ENCODE measurements around the gene ARHGEF16. TPM values are rescaled to one million over a fixed set of nuclear protein-coding genes. Genes with fewer than 3 reads are reported as not detected.
A peak's percentile ranks its signal among the peaks of the same experiment; 100 is the strongest.

The ARHGEF16 gene
- total RNA-seq, 2 donors from 2014 or later: 0.29 to 0.32 TPM

DNA sequence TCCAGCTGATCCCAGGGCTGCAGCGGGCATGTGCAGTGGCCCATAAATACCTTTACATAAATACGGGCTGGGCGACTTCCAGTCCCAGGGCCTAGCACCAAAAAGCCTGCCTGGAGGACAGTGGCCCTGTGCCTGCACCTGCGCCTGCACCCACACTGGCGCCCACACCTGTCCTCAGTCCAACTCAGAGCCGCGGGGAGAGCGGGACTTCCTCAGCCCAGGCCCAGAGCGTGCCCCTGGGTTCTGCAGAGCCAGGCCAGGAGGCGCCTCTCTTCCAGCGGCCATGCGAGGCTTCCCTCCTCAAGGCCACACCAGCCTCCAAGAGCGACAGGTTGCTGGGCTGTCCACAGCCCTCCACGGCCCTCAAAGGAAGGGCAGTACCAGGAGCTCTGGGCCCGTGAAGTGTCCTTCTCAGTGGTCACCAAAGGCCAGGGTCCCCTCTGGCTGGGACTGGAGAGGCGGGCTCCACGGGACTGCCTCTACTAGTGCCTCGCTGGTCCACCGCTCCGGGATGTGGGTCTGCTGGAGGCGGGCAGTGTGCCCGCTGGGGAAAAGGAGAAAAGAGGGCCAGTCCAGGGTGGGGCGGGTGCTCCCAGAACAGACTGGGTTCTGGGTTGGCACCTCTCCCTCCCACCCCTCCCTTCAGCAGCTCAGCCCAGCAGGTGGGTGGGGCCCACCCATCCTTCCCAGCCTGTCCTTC lies 35.7 kb downstream of the ARHGEF16 start:
- DNase-seq (ENCODE audit: low spot score): no peak
- intact Hi-C loops (cut with DNase I): loop anchor here in 1 of 2 donors (2.0 to 10.0 kb wide), 2 partner anchors 75 to 133 kb away; no protein-coding TSS in a partner anchor

DNA sequence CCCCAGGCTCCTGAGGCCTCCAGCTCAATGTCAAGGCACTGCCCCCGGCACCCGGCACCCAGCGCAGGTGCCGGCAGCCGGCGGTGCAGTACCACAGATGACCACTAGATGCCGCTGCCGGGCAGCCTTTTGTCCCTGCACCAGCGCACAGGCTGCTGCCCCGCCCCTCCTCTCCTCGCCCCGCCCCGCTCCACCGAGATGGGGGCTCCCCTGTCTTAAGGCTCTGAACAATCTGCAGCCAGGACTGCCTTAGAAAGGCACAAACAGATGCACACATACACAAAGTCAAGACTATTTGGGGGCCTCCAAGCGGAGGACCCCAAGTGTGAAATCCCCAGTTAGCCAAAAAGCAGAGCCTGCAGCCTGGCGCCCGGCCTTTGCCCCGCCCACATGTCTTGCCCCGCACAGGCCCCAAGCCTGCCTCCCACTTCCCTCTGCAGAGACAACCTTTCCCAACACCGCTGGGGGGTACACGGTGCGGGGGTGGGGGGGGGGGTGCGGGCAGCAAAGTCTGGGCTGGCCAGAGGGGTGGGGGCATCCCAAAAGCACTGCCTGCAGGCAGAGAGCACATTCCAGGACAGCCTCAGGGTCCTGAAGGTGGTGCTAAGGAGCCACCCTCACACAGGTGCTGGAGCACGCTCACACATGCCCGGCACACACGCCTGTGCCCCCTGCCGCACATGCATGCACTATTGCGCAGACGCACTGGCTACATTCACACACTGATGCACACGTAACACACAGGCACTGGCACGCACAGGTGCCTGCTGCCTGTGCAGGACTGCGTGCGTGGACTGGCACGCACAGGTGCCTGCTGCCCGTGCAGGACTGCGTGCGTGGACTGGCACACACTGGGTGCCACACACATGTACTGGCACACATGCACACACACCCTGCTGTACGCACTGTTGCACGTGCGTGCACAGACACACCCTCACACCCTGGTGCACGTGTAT lies 37.1 kb downstream of the ARHGEF16 start:
- intact Hi-C loops (cut with DNase I): loop anchor here (2.0 to 10.0 kb wide), 3 partner anchors 73 to 131 kb away; no protein-coding TSS in a partner anchor
- peak; percentile 93 for DNase-seq (ENCODE audit: low spot score)

DNA sequence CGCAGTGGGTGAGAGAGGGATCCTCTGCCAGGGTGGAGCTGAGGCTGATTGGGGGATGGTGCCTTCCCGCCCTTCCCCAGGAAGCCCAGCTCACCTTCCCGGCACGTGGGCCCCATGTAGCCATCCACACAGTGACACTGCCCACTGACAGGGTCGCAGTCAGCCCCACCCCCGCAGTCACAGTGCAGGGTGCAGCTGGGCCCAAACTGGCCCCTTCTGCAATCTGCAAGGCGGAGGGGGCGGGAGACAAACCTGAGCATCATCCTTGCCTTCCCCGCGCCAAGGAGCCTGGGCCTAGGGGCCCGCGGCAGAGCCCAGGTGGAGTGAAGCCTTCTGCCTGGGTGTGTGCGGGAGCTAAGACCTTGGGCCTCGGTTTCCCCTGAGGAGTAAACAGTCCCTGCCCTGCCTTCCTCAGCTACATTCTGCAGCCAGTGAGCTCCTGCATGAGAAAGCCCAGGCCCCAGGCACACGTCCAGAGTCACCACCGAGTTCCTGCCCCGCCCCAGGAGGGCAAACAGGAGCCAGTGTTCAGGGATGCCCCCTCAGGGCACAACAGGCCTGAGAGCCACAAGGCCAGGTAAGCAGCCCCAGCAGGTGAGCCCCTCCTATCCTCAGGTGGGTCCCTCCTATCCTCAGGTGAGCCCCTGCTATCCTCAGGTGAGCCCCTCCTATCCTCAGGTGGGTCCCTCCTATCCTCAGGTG lies 38.2 kb downstream of the ARHGEF16 start:
- DNase-seq (ENCODE audit: low spot score): no peak
- intact Hi-C loops (cut with DNase I): loop anchor here (2.0 to 10.0 kb wide), 2 partner anchors 72 to 126 kb away; no protein-coding TSS in a partner anchor

DNA sequence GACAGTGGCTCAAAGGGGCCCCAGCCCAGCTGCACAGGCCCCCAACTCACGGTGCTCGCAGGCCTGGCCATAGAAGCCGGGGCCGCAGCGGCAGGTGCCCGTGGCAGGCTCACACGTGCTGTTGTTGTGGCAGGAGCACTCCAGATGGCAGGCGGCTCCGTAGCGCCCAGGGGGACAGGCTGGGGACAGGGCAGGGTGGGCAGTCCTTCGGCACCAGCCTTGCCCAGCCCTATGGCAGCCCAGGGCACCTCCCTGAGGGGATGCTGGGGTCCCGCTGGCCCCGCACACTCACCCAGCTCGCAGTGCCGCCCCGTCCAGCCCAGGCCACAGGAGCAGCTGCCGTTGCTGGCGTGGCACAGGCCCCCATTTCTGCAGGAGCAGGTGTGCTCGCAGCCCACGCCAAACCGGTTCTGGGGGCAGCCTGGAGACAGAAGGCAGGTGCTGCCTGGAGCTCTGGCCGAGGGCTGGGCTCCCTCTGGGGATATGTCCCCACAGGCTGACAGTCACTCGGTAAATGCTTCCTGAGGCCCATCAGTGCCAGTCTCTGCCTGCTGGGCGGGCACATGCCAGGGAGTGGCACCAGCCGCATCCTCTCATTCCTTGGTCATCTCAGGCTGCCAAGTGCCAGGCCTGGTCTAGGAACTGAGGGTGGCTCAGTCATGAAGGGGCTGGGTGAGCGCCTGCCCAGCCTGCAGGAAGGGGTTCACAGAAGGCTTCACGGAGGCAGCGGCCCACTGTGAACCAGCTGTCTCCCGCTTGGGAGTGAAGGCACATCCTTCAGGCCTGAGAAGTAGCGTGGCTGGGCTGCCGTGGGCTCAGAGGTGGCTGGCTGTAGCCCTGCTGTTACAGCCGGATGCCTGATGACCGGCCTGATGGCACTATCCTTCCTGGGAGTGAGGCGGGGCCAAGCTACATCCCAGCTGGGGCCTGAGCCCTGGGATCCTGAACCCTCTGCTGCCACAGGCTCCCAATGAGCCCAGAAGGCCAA lies 40.1 kb downstream of the ARHGEF16 start:
- DNase-seq (ENCODE audit: low spot score): no peak
- intact Hi-C loops (cut with DNase I): loop anchor here in 1 of 2 donors (10.0 kb wide), 1 partner anchor 70 kb away; no protein-coding TSS in a partner anchor

DNA sequence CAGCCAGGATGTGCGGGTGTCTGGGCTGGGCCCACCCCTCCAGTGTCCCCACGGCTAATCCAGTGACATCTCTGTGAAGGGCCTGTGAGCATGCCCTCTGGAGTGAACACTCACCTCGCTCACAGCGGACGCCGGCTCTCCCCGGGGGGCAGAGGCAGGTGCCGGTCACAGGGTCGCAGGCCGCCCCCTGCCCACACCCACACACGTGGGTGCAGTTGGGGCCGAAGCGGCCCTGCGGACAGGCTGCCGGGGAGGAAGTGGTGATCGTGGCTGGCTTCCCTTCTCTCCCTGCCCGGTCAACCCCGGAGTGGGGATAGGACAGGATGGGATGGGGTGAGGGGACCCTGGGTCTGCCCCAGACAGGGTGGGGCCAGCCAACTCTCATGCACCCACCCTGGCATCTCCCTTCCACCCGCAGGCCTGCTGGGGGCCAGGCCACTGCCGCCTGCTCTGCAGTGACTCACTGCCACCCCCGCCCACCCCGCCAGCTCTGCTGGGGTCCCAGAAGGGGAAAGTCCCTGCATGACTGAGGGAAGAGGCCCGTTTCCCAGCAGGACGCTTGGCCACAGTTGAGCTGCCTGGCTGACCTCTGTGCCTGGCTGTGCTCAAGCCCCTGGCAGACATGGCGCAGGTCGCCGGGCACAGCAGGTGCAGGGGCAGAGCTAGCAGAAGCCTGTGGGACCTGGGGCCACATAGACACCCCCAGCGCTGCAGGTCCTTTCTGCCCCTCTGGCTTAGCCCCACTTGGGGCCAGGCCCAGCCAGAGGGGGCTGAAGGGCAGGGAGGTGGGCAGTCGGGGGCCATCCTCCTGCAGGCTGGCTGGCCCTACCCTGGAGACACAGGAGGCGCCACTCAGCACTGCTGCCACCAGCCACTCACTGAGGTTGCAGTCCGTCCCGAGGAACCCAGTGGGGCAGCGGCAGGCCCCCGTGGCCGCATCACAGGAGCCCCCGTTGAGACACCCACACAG lies 41.6 kb downstream of the ARHGEF16 start:
- DNase-seq (ENCODE audit: low spot score): no peak
- intact Hi-C loops (cut with DNase I): loop anchor here in 1 of 2 donors (10.0 kb wide), 1 partner anchor 69 kb away; no protein-coding TSS in a partner anchor

DNA sequence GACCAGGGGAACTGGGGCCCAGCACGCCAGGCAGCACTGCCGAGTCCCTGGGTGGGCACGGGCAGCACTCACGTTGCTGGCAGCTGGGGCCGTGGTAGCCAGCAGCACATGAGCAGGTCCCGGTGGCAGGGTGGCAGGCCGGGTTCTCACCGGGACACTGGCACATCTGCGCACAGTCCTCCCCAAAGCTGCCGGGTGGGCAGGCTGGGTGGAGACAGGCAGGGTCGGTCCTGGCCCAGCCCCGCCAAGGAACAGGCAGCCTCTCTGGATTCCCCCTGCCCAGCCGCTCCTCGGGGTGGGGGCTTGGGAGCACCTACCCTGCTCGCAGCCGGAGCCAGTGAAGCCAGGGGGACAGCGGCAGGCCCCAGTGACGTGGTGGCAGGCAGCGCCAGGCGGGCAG lies 42.5 kb downstream of the ARHGEF16 start:
- intact Hi-C loops (cut with DNase I): loop anchor here in 1 of 2 donors (10.0 kb wide), 1 partner anchor 68 kb away; no protein-coding TSS in a partner anchor
- DNase-seq (ENCODE audit: low spot score): no peak

DNA sequence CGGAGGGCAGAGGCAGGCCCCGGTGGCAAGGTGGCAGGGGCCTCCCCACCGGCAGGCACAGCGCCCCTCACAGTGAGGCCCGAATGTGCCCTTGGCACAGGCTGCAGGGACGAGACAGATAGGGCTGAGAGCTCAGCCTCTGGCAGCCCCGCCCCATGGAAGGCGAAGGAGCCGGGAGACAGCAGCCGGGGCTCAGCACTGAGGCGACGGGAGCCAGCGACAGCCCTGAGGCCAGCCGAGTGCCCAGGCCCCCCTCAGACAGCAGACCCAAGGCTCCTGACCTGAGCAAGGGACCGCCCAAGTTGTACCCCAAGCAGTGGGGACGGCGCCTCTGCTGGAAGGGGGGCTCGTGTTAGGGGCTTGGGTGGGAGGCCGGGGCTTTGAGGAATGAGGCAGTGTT lies 43.1 kb downstream of the ARHGEF16 start:
- intact Hi-C loops (cut with DNase I): loop anchor here in 1 of 2 donors (10.0 kb wide), 1 partner anchor 67 kb away; no protein-coding TSS in a partner anchor
- no peak for DNase-seq (ENCODE audit: low spot score)

DNA sequence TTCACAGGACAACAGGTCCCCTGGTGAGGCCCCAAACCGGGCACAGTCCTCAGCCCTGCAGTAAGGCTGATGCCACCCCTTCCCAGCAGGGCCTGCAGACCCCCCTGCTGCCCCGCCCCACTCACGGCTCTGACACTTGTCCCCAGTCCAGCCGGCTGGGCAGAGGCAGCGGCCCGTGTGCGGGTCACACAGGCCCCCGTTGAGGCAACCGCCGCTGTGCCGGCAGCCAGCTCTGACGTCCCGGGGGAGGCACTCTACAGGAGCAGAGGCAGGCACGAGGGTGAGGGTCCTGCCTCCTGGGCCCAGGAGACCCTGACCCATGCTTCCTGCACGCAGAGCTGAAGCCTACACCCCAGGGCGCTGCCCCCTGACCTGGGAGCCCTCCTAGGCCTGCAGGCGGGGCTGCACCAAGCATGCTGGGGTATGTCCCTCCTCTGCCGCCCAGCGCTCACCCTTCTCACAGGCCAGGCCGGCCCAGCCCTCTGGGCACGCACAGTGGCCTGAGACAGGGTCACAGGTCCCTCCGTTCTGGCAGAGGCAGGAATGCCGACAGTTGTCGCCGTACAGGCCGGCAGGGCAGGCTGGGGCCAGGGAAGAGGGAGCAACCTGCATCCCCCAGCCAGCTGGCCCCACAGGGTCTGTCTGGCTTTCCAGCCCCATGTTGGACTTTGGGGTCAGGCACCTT lies 43.9 kb downstream of the ARHGEF16 start:
- intact Hi-C loops (cut with DNase I): loop anchor here in 1 of 2 donors (10.0 kb wide), 1 partner anchor 66 kb away; no protein-coding TSS in a partner anchor
- DNase-seq (ENCODE audit: low spot score): no peak

DNA sequence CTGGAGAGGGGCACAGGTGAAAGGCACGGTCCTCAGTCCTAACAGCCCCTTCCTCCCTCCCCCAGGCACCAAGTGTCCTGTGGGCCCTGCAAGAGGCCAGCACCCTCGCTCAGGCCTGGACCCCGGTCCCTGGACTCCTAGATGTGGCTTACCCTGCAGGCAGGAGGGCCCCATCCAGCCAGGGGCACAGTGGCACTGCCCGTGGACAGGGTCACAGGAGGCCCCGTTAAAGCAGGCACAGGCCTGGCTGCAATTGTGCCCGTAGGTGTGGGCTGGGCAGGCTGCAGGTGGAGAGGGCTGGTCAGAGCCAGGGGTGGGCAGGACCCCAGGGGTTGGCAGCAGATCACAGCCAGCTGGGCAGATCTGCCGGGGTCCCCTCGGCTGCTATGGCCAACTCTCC lies 44.5 kb downstream of the ARHGEF16 start:
- intact Hi-C loops (cut with DNase I): loop anchor here in 1 of 2 donors (10.0 kb wide), 1 partner anchor 66 kb away; no protein-coding TSS in a partner anchor
- DNase-seq (ENCODE audit: low spot score): no peak

DNA sequence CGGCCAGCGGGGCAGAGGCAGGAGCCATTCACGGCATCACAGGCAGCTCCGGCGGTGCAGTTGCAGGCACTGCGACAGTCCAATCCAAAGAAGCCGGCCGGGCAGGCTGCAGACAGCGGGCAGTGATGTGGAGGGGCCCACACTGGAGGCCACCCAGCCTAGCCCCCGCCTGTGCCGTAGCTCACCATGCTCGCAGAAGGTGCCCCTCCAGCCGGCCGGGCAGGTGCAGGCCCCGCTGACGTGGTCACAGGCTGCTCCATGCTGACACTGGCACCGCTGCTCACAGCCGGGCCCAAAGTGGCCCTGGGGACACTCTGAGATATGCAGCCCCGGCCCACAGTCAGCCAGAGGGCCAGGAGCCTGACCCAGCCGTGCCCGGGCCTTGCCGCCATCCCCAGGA lies 45.1 kb downstream of the ARHGEF16 start:
- intact Hi-C loops (cut with DNase I): loop anchor here in 1 of 2 donors (10.0 kb wide), 1 partner anchor 65 kb away; no protein-coding TSS in a partner anchor
- DNase-seq (ENCODE audit: low spot score): no peak

DNA sequence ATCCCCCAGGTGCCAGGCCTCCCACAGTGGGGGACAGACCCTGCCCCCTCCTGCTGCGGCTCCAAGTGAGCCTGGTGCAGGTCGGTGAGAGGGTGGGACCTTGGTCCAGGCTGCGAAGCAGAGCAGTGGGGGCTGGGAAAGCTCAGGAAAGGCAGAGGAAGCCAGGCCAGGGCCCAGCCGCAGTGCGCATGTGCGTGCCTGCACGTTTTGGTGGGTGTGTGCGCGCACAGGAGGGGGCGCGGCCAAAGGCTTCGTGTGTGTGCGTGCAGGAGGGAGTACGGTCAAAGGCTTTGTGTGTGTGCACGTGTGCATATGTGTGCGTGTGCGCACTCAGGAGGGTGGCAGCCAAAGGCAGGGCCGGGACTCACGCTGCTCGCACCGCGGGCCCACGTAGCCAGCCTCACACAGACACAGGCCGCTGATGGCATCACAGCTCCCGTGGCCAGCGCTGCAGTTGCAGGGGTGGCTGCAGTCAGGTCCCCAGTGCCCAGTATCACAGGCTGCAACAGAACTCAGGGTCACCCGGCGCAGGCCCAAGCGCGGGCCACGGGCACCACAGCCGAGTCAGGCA lies 45.9 kb downstream of the ARHGEF16 start:
- no peak for DNase-seq (ENCODE audit: low spot score)
- intact Hi-C loops (cut with DNase I): no loop called here

DNA sequence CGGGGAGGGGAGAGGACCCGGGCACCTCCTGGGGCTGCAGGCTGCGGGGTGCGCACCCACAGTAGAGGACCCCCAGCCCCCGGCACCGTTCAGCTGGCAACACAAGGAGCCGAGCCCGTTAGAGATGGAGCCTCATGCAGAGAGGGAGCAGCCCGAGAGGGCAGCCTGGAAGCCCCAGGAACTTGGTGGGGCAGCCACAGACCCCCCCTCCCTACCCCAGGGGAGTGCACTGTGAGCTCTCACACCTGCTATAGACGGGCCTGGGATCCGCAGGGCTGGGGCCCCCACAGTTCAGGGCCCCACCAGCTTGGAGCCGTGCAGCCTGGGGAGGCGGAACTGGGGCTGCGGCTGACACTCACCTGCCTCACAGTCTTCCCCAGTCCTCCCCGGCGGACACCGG lies 47.0 kb downstream of the ARHGEF16 start:
- intact Hi-C loops (cut with DNase I): no loop called here
- no peak for DNase-seq (ENCODE audit: low spot score)

DNA sequence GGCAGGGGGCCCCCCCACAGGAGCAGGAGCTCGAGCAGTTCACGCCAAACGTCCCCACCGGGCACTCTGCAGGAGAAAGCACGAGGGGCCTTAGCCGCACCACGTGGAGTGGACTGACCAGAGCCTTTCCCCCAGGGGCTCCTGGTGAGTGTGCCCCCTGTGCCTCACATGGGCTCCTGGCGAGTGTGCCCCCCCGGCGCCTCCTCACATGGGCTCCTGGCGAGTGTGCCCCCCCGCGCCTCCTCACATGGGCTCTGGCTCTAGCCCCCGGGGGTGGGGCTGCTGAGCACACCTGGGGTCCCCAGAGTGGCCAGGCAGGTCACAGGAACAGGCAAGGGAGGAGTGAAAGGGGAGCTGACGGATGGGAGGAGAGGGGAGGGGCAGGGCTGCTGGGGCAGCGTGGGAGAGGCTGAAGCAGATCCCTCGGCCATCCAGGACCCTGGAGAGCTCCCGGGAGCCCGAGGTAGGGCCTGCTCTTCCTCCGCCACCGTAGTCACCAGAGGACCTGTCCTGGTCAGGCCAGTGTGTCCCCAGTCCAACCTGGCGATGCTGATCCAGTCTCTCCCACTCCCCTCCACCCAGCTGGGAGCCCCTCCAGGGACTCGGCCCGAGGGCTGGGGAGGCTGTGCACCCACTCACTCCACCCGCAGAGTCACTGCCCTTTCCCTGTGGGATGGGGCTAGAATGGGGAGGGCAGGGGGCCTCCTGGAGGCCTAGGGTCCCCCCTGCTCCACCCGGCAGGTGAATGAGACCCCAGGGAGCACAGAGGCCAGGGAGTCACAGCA lies 47.6 kb downstream of the ARHGEF16 start:
- intact Hi-C loops (cut with DNase I): no loop called here
- DNase-seq (ENCODE audit: low spot score): peak; percentile 94

DNA sequence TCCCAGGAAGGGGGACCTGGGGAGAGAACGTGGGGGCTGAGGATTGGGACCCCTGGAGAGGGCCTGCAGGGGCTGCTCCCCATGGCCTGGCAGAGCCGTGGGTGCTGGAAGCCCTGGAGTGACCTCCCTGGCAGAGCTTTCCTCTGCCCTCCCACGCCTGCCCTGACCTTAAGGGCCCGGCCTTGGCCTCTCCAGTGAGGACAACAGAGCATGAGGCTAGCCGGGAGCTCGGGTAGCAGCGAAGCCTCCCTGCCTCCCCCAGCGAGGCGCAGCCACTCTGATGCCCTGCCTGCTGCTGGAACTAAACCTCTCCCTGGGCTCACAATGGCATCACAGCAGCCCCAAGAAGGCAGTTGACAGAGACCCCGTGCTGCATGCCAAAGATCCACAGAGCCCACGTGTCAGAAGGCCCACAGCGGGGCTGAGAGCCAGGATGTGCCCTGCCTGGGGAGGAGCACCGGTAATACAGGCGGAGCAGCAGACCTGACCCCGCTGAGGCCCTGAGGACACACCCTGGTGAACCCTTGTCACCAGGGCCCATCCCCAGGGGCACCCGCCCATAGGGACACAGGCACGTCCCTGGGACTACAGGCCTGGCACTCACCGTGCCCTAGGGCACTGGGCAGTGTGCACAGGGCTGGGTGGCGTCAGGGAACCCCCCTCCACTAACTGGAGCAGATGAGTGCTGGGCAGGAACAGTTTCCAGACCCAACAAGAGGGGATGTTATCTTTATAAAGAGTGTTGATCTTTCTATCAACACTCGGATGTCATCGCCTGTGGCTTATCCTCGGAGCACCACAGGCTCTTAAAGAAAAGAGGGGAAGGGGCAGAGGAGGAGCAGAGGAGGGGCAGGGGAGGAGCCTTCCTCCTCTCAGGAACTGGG lies 48.4 kb downstream of the ARHGEF16 start:
- DNase-seq (ENCODE audit: low spot score): no peak
- intact Hi-C loops (cut with DNase I): no loop called here
